Trophoblast cell (in vitro differentiated cells and primary cell): ENCODE data around the gene DCAF8.

ENCODE experiments used
- DNase-seq, 2 donors: peaks; one replicate each; pipeline ENCODE4 v3.0.0-alpha.2; 2016
- H2AFZ ChIP-seq: 2 replicates; pipeline ENCODE4 v1.6.1; 2013; ENCODE audit warnings: low read length, moderate library complexity, mild to moderate bottlenecking; ENCODE audit not compliant: insufficient read depth, poor library complexity
- H2AK5ac ChIP-seq: 2 replicates; pipeline ENCODE4 v1.6.1; 2013; ENCODE audit warnings: mild to moderate bottlenecking, low read length
- H2BK120ac ChIP-seq: 2 replicates; pipeline ENCODE4 v1.6.1; 2013; ENCODE audit warnings: low read length, mild to moderate bottlenecking, moderate library complexity; ENCODE audit not compliant: insufficient read depth, poor library complexity
- H2BK12ac ChIP-seq: 2 replicates; pipeline ENCODE4 v1.6.1; 2013; ENCODE audit warnings: mild to moderate bottlenecking, low read length, moderate library complexity
- H2BK5ac ChIP-seq: 2 replicates; pipeline ENCODE4 v1.6.1; 2013; ENCODE audit warnings: low read length, low read depth, moderate library complexity, mild to moderate bottlenecking; ENCODE audit not compliant: poor library complexity
- H3K14ac ChIP-seq: 2 replicates; pipeline ENCODE4 v1.6.1; 2013; ENCODE audit warnings: mild to moderate bottlenecking, low read length
- H3K18ac ChIP-seq: 2 replicates; pipeline ENCODE4 v1.6.1; 2013; ENCODE audit warnings: mild to moderate bottlenecking, low read length
- H3K23ac ChIP-seq: 2 replicates; pipeline ENCODE4 v1.6.1; 2013; ENCODE audit warnings: low read length
- H3K27ac ChIP-seq: 2 replicates; pipeline ENCODE4 v1.5.1; 2013; ENCODE audit warnings: low read depth, mild to moderate bottlenecking, inconsistent platforms, low read length, moderate library complexity
- H3K27me3 ChIP-seq: 2 replicates; pipeline ENCODE4 v1.6.1; 2013; ENCODE audit warnings: inconsistent platforms, mild to moderate bottlenecking, low read length, moderate library complexity; ENCODE audit not compliant: insufficient read depth
- H3K36me3 ChIP-seq, 2 experiments: 1 replicate in 1 of 2; 2 replicates in 1 of 2; pipeline ENCODE4 v1.6.1; 2013; ENCODE audit warnings: low read length in 2 of 2, mild to moderate bottlenecking in 2 of 2, moderate library complexity in 1 of 2; ENCODE audit not compliant: insufficient read depth in 2 of 2, control insufficient read depth in 1 of 2
- H3K4ac ChIP-seq: 2 replicates; pipeline ENCODE4 v1.6.1; 2013; ENCODE audit warnings: low read depth, mild to moderate bottlenecking, low read length, moderate library complexity
- H3K4me1 ChIP-seq, 2 experiments: 1 replicate in 1 of 2; 2 replicates in 1 of 2; pipeline ENCODE4 v1.6.1; 2013; ENCODE audit warnings: low read length in 2 of 2, mild to moderate bottlenecking in 2 of 2, moderate library complexity in 1 of 2; ENCODE audit not compliant: insufficient read depth in 2 of 2, control insufficient read depth in 1 of 2
- H3K4me2 ChIP-seq: 2 replicates; pipeline ENCODE4 v1.6.1; 2013; ENCODE audit warnings: inconsistent platforms, mild to moderate bottlenecking, low read length, moderate library complexity
- H3K4me3 ChIP-seq: 2 replicates; pipeline ENCODE4 v1.5.1; 2013; ENCODE audit warnings: mild to moderate bottlenecking, low read depth, low read length, inconsistent platforms
- H3K79me1 ChIP-seq: one replicate; pipeline ENCODE4 v1.6.1; 2013; ENCODE audit warnings: low read length
- H3K79me2 ChIP-seq: 2 replicates; pipeline ENCODE4 v1.6.1; 2013; ENCODE audit warnings: low read length, mild to moderate bottlenecking; ENCODE audit not compliant: control insufficient read depth, insufficient read depth, poor library complexity
- H3K9ac ChIP-seq: 2 replicates; pipeline ENCODE4 v1.6.1; 2013; ENCODE audit warnings: mild to moderate bottlenecking, low read length
- H3K9me3 ChIP-seq: 2 replicates; pipeline ENCODE4 v1.6.1; 2013; ENCODE audit warnings: low read depth, mild to moderate bottlenecking, control low read depth, inconsistent platforms, low read length; ENCODE audit not compliant: insufficient read depth
- H4K12ac ChIP-seq: 2 replicates; pipeline ENCODE4 v1.6.1; 2013; ENCODE audit warnings: low read depth, mild to moderate bottlenecking, low read length, moderate library complexity
- H4K8ac ChIP-seq: 2 replicates; pipeline ENCODE4 v1.6.1; 2013; ENCODE audit warnings: low read depth, mild to moderate bottlenecking, low read length, moderate library complexity
- H4K91ac ChIP-seq: one replicate; pipeline ENCODE4 v1.6.1; 2013; ENCODE audit warnings: low read depth, mild to moderate bottlenecking, low read length, moderate library complexity
- WGBS: extraction: QIAGEN DNeasy Blood & Tissue Kit; methylation state at CpG from one replicate; pipeline ENCODE4 v1.1.7; 2013; ENCODE audit warnings: missing lambda C conversion rate; ENCODE audit not compliant: insufficient read length, insufficient coverage; ENCODE audit errors: extremely low coverage; 5-methylcytosine and 5-hydroxymethylcytosine counted together

DCAF8 gene

GRCh38 chr1:160228431-160228830, 33.9 kb downstream of the DCAF8 start:
- H3K27ac ChIP-seq = no peak overlapping the region
- H4K91ac ChIP-seq = no peak overlapping the region
- H3K4me1 ChIP-seq = no peaks in the 10 kb centered on the region
- H3K36me3 ChIP-seq = peaks cover 33 to 52% of the 10 kb centered on the region in 2 experiments
- no peak overlapping the region for H3K9ac ChIP-seq
- no peak overlapping the region for H3K23ac ChIP-seq
- no peak overlapping the region for H3K18ac ChIP-seq
- H2BK12ac ChIP-seq = no peak overlapping the region
- DNase-seq = no peak
- H3K79me1 ChIP-seq = no peaks in the 10 kb centered on the region
- H2BK120ac ChIP-seq = no peak overlapping the region
- no peak overlapping the region for H4K8ac ChIP-seq
- H3K9me3 ChIP-seq = no peaks in the 10 kb centered on the region
- no peak overlapping the region for H3K4ac ChIP-seq
- H2AK5ac ChIP-seq = no peak overlapping the region
- H2AFZ ChIP-seq = no peak overlapping the region
- no peaks in the 10 kb centered on the region for H3K79me2 ChIP-seq
- H3K27me3 ChIP-seq = no peaks in the 10 kb centered on the region
- H2BK5ac ChIP-seq = no peak overlapping the region
- H3K4me3 ChIP-seq = no peak overlapping the region
- no peak overlapping the region for H3K14ac ChIP-seq
- H3K4me2 ChIP-seq = no peak overlapping the region
- H4K12ac ChIP-seq = no peak overlapping the region

DNA sequence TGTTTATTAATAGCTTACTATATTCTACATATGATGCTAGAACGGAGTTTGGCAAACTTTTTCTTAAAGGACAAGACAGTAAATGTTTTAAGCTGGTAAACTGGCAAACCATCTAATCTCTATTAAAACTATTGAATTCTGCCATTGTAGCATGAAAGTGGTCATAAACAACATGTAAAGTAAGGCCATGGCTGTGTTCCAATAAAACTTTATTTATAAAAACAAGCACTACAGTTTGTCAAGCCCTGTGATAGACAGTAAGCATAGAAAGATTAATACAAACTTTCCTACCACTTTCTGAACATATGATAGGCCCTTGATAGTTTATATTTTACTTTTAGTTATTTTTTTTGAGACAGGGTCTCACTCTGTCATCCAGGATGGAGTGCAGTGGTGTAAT, 34.8 kb downstream of the DCAF8 start:
- no peak overlapping the region for H4K8ac ChIP-seq
- no peaks in the 10 kb centered on the region for H3K79me1 ChIP-seq
- H2AFZ ChIP-seq = no peak overlapping the region
- H3K27ac ChIP-seq = no peak overlapping the region
- no peak overlapping the region for H4K12ac ChIP-seq
- no peak overlapping the region for H2BK120ac ChIP-seq
- no peak overlapping the region for H2BK12ac ChIP-seq
- H2BK5ac ChIP-seq = no peak overlapping the region
- H3K9me3 ChIP-seq = no peaks in the 10 kb centered on the region
- H3K4me3 ChIP-seq = no peak overlapping the region
- H2AK5ac ChIP-seq = no peak overlapping the region
- WGBS = no CpG with 5 or more reads among the region's 1 CpG
- H3K23ac ChIP-seq = no peak overlapping the region
- no peak overlapping the region for H4K91ac ChIP-seq
- H3K79me2 ChIP-seq = no peaks in the 10 kb centered on the region
- no peak overlapping the region for H3K9ac ChIP-seq
- H3K36me3 ChIP-seq = peaks cover 33 to 57% of the 10 kb centered on the region in 2 experiments
- no peak overlapping the region for H3K4ac ChIP-seq
- H3K14ac ChIP-seq = no peak overlapping the region
- H3K4me1 ChIP-seq = no peaks in the 10 kb centered on the region
- H3K4me2 ChIP-seq = no peak overlapping the region
- no peaks in the 10 kb centered on the region for H3K27me3 ChIP-seq
- H3K18ac ChIP-seq = no peak overlapping the region
- DNase-seq = no peak

DNA sequence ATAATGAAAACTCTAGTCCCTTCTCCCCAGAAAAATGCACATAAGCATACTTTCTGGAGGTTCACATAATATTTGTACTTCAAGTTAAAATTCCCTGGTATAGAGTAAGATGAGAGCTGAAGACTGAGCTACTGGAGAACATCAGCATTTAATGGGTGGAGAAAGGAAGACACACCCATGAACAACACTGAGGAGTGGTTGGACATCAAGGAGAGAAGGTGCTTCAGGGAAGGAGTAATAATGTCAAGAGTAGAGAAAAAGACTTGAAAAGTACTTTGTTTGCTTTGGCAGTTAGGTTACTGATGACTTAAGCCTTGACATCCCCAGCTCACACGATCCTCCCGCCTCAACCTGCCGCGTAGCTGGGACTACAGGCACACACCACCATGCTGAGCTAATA, 35.3 kb downstream of the DCAF8 start:
- DNase-seq = no peak
- H3K4me1 ChIP-seq = no peaks in the 10 kb centered on the region
- no peak overlapping the region for H2BK120ac ChIP-seq
- H2BK12ac ChIP-seq = no peak overlapping the region
- H2AK5ac ChIP-seq = no peak overlapping the region
- H3K27me3 ChIP-seq = no peaks in the 10 kb centered on the region
- H3K4me3 ChIP-seq = no peak overlapping the region
- no peak overlapping the region for H3K14ac ChIP-seq
- H3K4me2 ChIP-seq = no peak overlapping the region
- no peak overlapping the region for H2BK5ac ChIP-seq
- H3K79me1 ChIP-seq = no peaks in the 10 kb centered on the region
- peaks cover 31 to 57% of the 10 kb centered on the region in 2 experiments for H3K36me3 ChIP-seq
- no peak overlapping the region for H4K12ac ChIP-seq
- no peak overlapping the region for H4K8ac ChIP-seq
- WGBS = no CpG with 5 or more reads among the region's 4 CpGs
- no peak overlapping the region for H3K23ac ChIP-seq
- H2AFZ ChIP-seq = no peak overlapping the region
- no peaks in the 10 kb centered on the region for H3K9me3 ChIP-seq
- no peak overlapping the region for H4K91ac ChIP-seq
- H3K18ac ChIP-seq = no peak overlapping the region
- no peak overlapping the region for H3K27ac ChIP-seq
- no peak overlapping the region for H3K9ac ChIP-seq
- H3K4ac ChIP-seq = no peak overlapping the region
- no peaks in the 10 kb centered on the region for H3K79me2 ChIP-seq

GRCh38 chr1:160226623-160227022, 35.7 kb downstream of the DCAF8 start:
- H3K4me2 ChIP-seq = no peak overlapping the region
- H3K4me3 ChIP-seq = no peak overlapping the region
- no peak overlapping the region for H2BK5ac ChIP-seq
- no peak overlapping the region for H3K14ac ChIP-seq
- DNase-seq = no peak
- no peak overlapping the region for H4K12ac ChIP-seq
- WGBS = no CpG with 5 or more reads among the region's 2 CpGs
- no peak overlapping the region for H3K4ac ChIP-seq
- no peak overlapping the region for H3K9ac ChIP-seq
- no peak overlapping the region for H2BK120ac ChIP-seq
- no peak overlapping the region for H3K23ac ChIP-seq
- H3K27ac ChIP-seq = no peak overlapping the region
- no peak overlapping the region for H2BK12ac ChIP-seq
- H4K8ac ChIP-seq = no peak overlapping the region
- H3K79me1 ChIP-seq = no peaks in the 10 kb centered on the region
- no peaks in the 10 kb centered on the region for H3K9me3 ChIP-seq
- peaks cover 29 to 54% of the 10 kb centered on the region in 2 experiments for H3K36me3 ChIP-seq
- H3K79me2 ChIP-seq = no peaks in the 10 kb centered on the region
- no peak overlapping the region for H4K91ac ChIP-seq
- no peak overlapping the region for H2AK5ac ChIP-seq
- no peaks in the 10 kb centered on the region for H3K27me3 ChIP-seq
- no peak overlapping the region for H2AFZ ChIP-seq
- no peaks in the 10 kb centered on the region for H3K4me1 ChIP-seq
- H3K18ac ChIP-seq = no peak overlapping the region
